H1 (cell line): ENCODE data around the gene FKBP1B. TPM values are rescaled to one million over a fixed set of nuclear protein-coding genes. Genes with fewer than 3 reads are reported as not detected.
"Not testable (repeated sequence)": the region's sequence is repeated elsewhere in the genome, so short reads cannot be mapped to it uniquely, and the experiment has no call there.

Source experiments
- CTCF ChIA-PET: fragments of 300-600 bp; sonication (Branson Sonifier 250); formaldehyde crosslinking; loops from one replicate; lab custom pipeline; 2021; ENCODE audit not compliant: partially characterized antibody; lab: Charles Lee
- POLR2A ChIA-PET: fragments of 300-600 bp; sonication (Branson Sonifier 250); formaldehyde crosslinking; loops from one replicate; lab custom pipeline; 2021; ENCODE audit warnings: inconsistent platforms; ENCODE audit not compliant: partially characterized antibody; lab: Charles Lee
- DNase-seq, 2 experiments: peaks; one replicate each; pipeline versions ENCODE4 v3.0.0 to v3.0.0-alpha.2; 2010 to 2022; ENCODE audit warnings: low spot score in 2 of 2, low read depth in 1 of 2, mixed read lengths in 1 of 2
- FAIRE-seq: peaks from 2 replicates; lab custom pipeline; 2011; peaks lifted over from hg19 to GRCh38; lab: Jason Lieb, UNC
- H2AFZ ChIP-seq: 2 replicates; pipeline ENCODE4 v1.8.1; 2012; ENCODE audit warnings: low read length, inconsistent platforms
- H2AK5ac ChIP-seq: 2 replicates; pipeline ENCODE4 v1.6.1; 2013; ENCODE audit warnings: low read depth, low read length
- H2BK120ac ChIP-seq: replicated peaks from 2 replicates; pipeline ENCODE3; 2013; ENCODE audit warnings: low read depth, low read length, inconsistent platforms
- H2BK12ac ChIP-seq: 2 replicates; pipeline ENCODE4 v1.6.1; 2013; ENCODE audit warnings: low read depth, low read length
- H2BK15ac ChIP-seq: 2 replicates; pipeline ENCODE4 v1.6.1; 2013; ENCODE audit warnings: low read length
- H2BK20ac ChIP-seq: 2 replicates; pipeline ENCODE4 v1.6.1; 2013; ENCODE audit warnings: low read length
- H2BK5ac ChIP-seq: 2 replicates; pipeline ENCODE4 v1.6.1; 2013; ENCODE audit warnings: low read depth, low read length
- H3K14ac ChIP-seq: 2 replicates; pipeline ENCODE4 v1.6.1; 2013; ENCODE audit warnings: inconsistent platforms; ENCODE audit not compliant: insufficient read length
- H3K18ac ChIP-seq: 2 replicates; pipeline ENCODE4 v1.6.1; 2013; ENCODE audit warnings: low read length; ENCODE audit errors: extremely low read depth
- H3K23ac ChIP-seq: 2 replicates; pipeline ENCODE4 v1.6.1; 2013; ENCODE audit warnings: inconsistent platforms; ENCODE audit not compliant: insufficient read length
- H3K23me2 ChIP-seq: 2 replicates; pipeline ENCODE4 v1.6.1; 2013; ENCODE audit warnings: low read depth, low read length
- H3K27ac ChIP-seq: 2 replicates; pipeline ENCODE4 v1.6.1; 2011; ENCODE audit warnings: low read depth, low read length, inconsistent platforms
- H3K27me3 ChIP-seq, 4 experiments: replicated peaks in 1 of 4; 1 replicate in 1 of 4; 2 replicates in 3 of 4; pipeline versions ENCODE4 v1.6.1 to v1.8.1; 2011 to 2013; ENCODE audit warnings: low read length in 3 of 4, mild to moderate bottlenecking in 3 of 4, inconsistent platforms in 2 of 4, mixed read lengths in 2 of 4, moderate library complexity in 1 of 4; ENCODE audit not compliant: control insufficient read depth in 3 of 4, insufficient read depth in 3 of 4; ENCODE audit errors: extremely low read depth in 1 of 4
- H3K36me3 ChIP-seq, 4 experiments: 2 replicates each; pipeline versions ENCODE4 v1.6.1 to v1.8.1; 2011 to 2013; ENCODE audit warnings: mild to moderate bottlenecking in 4 of 4, low read length in 3 of 4, moderate library complexity in 2 of 4, control low read depth in 1 of 4, inconsistent platforms in 1 of 4; ENCODE audit not compliant: insufficient read depth in 4 of 4, control insufficient read depth in 2 of 4
- H3K4ac ChIP-seq: replicated peaks from 2 replicates; pipeline ENCODE3; 2013; ENCODE audit warnings: low read length, low read depth, mixed read lengths, inconsistent platforms; ENCODE audit not compliant: insufficient read length
- H3K4me1 ChIP-seq, 4 experiments: replicated peaks in 1 of 4; 1 replicate in 1 of 4; 2 replicates in 3 of 4; pipeline versions ENCODE4 v1.6.1 to v1.8.1; 2011 to 2013; ENCODE audit warnings: low read length in 3 of 4, inconsistent platforms in 2 of 4, mixed read lengths in 1 of 4; ENCODE audit not compliant: insufficient read depth in 4 of 4, control insufficient read depth in 3 of 4
- H3K4me2 ChIP-seq, 2 experiments: 2 replicates each; pipeline versions ENCODE4 v1.6.1 to v1.8.1; 2011 to 2013; ENCODE audit warnings: low read depth in 2 of 2, low read length in 2 of 2, control low read depth in 1 of 2, inconsistent platforms in 1 of 2, mild to moderate bottlenecking in 1 of 2; ENCODE audit not compliant: insufficient read depth in 1 of 2
- H3K4me3 ChIP-seq, 4 experiments: fragments of 200-600, 300-600 bp in 1 of 4; sonication (generic), shearing (Covaris generic), sonication (Bioruptor Twin) in 1 of 4; 2 replicates each; pipeline versions ENCODE4 v1.5.1 to v1.8.1; 2011 to 2016; ENCODE audit warnings: low read length in 4 of 4, low read depth in 3 of 4, control low read depth in 2 of 4, inconsistent platforms in 2 of 4, mild to moderate bottlenecking in 2 of 4, mixed read lengths in 1 of 4, moderate library complexity in 1 of 4; ENCODE audit not compliant: insufficient read depth in 2 of 4; ENCODE audit errors: extremely low read depth in 1 of 4
- H3K56ac ChIP-seq: replicated peaks from 2 replicates; pipeline ENCODE3; 2013; ENCODE audit warnings: low read depth, mild to moderate bottlenecking, mixed read lengths, low read length, inconsistent platforms; ENCODE audit not compliant: insufficient read length
- H3K79me1 ChIP-seq: 2 replicates; pipeline ENCODE4 v1.6.1; 2013; ENCODE audit warnings: low read depth, low read length, control low read depth
- H3K79me2 ChIP-seq, 2 experiments: 2 replicates each; pipeline versions ENCODE4 v1.6.1 to v1.8.1; 2012 to 2013; ENCODE audit warnings: low read length in 2 of 2, mild to moderate bottlenecking in 2 of 2, inconsistent platforms in 1 of 2; ENCODE audit not compliant: insufficient read depth in 2 of 2, control insufficient read depth in 1 of 2
- H3K9ac ChIP-seq, 4 experiments: replicated peaks in 1 of 4; 1 replicate in 1 of 4; 2 replicates in 3 of 4; pipeline versions ENCODE4 v1.6.1 to v1.8.1; 2011 to 2013; ENCODE audit warnings: low read depth in 3 of 4, low read length in 3 of 4, control low read depth in 2 of 4, mild to moderate bottlenecking in 2 of 4, moderate library complexity in 2 of 4, inconsistent platforms in 1 of 4; ENCODE audit errors: extremely low read depth in 1 of 4
- H3K9me3 ChIP-seq, 2 experiments: 2 replicates each; pipeline versions ENCODE4 v1.6.1 to v1.8.1; 2012 to 2013; ENCODE audit warnings: mild to moderate bottlenecking in 2 of 2, moderate library complexity in 2 of 2, control low read depth in 1 of 2, inconsistent platforms in 1 of 2, low read depth in 1 of 2, low read length in 1 of 2, mixed read lengths in 1 of 2; ENCODE audit not compliant: insufficient read depth in 2 of 2
- H4K20me1 ChIP-seq, 2 experiments: replicated peaks in 1 of 2; 2 replicates each; pipeline versions ENCODE3 to v1.8.1; 2011 to 2013; ENCODE audit warnings: inconsistent platforms in 2 of 2, low read length in 2 of 2, mild to moderate bottlenecking in 1 of 2; ENCODE audit not compliant: insufficient read depth in 2 of 2, control insufficient read depth in 1 of 2
- H4K5ac ChIP-seq: 2 replicates; pipeline ENCODE4 v1.6.1; 2013; ENCODE audit warnings: low read length, low read depth, mixed read lengths, inconsistent platforms; ENCODE audit not compliant: insufficient read length
- H4K8ac ChIP-seq: 2 replicates; pipeline ENCODE4 v1.8.0; 2013; ENCODE audit warnings: mild to moderate bottlenecking, moderate library complexity, low read length, inconsistent platforms; ENCODE audit not compliant: insufficient read depth; ENCODE audit errors: extremely low read depth
- H4K91ac ChIP-seq: replicated peaks from 2 replicates; pipeline ENCODE3; 2013; ENCODE audit warnings: low read length, mixed read lengths, inconsistent platforms; ENCODE audit not compliant: insufficient read length
- WGBS, 2 experiments: shearing (Covaris generic) in 1 of 2; methylation state at CpG; one replicate each; pipeline versions ENCODE4 v1.1.6 to v1.1.7; 2013 to 2015; ENCODE audit warnings: low lambda C conversion rate in 2 of 2, mixed read lengths in 2 of 2, inconsistent platforms in 1 of 2, low coverage in 1 of 2, missing lambda C conversion rate in 1 of 2; ENCODE audit not compliant: insufficient replicate concordance in 2 of 2, insufficient coverage in 1 of 2, insufficient read length in 1 of 2; ENCODE audit errors: extremely low coverage in 1 of 2, missing lambda C conversion rate in 1 of 2; 5-methylcytosine and 5-hydroxymethylcytosine counted together
- polyA plus RNA-seq, 7 experiments: library from polyadenylated mRNA; depleted of rRNA in 3 of 7; stranded (reverse) in 5 of 7; unstranded in 2 of 7; fragments of >200 nt in 5 of 7; fragments of 200-250 nt in 2 of 7; gene quantifications; 1 replicate in 5 of 7; 2 replicates in 1 of 7; 4 replicates in 1 of 7; pipeline versions ENCODE4 v1.2.1 to v1.2.3, GENCODE V29; 2011 to 2013; ENCODE audit warnings: missing spikeins in 2 of 7, mixed read lengths in 2 of 7
- total RNA-seq: library from RNA; stranded (reverse); fragmentation: NEBNext Ultra II Directional; extraction: Animal tissue kit (Norgen Biotek cat#: 25700); gene quantifications from 2 replicates; pipeline ENCODE4 v1.2.1, GENCODE V29; 2021

Gene FKBP1B
- total and polyA plus RNA-seq, 2 of the 8 experiments (the other 6 are each of a cell fraction or from before 2014, with no cell fraction given) = 50.8 to 151 TPM

DNA sequence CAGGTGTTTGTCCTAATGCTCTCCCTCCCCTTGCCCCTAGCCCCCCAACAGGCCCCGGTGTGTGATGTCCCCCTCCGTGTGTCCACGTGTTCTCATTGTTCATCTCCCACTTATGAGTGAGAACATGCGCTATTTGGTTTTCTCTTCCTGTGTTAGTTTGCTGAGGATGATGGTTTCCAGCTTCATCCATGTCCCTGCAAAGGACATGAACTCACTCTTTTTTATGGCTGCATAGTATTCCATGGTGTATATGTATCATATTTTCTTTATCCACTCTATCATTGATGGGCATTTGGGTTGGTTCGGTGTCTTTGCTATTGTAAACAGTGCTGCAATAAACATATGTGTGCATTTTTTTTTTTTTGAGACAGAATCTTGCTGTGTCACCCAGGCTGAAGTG lies 43.7 kb downstream of the FKBP1B start:
- H3K4me2 ChIP-seq, H4K8ac ChIP-seq, H3K9me3 ChIP-seq, H3K4me3 ChIP-seq, H2AK5ac ChIP-seq, H2BK12ac ChIP-seq, POLR2A ChIA-PET, FAIRE-seq, CTCF ChIA-PET, H3K79me2 ChIP-seq, H3K9ac ChIP-seq, H3K56ac ChIP-seq, H4K20me1 ChIP-seq, H3K4ac ChIP-seq, H3K14ac ChIP-seq, H3K23ac ChIP-seq, H3K27ac ChIP-seq, H2BK15ac ChIP-seq, H2AFZ ChIP-seq, H3K27me3 ChIP-seq, H3K4me1 ChIP-seq, H2BK20ac ChIP-seq, DNase-seq, H3K18ac ChIP-seq, H4K91ac ChIP-seq, H3K36me3 ChIP-seq, H4K5ac ChIP-seq, H2BK5ac ChIP-seq, H2BK120ac ChIP-seq, H3K79me1 ChIP-seq, H3K23me2 ChIP-seq: not testable (repeated sequence)
- 84% methylated on average over 5 of the region's 5 CpGs; no CpG with 5 or more reads in 1 of the 2 experiments for WGBS, 2 experiments
